Measurements from ENCODE around the gene PDZD4.

DNA sequence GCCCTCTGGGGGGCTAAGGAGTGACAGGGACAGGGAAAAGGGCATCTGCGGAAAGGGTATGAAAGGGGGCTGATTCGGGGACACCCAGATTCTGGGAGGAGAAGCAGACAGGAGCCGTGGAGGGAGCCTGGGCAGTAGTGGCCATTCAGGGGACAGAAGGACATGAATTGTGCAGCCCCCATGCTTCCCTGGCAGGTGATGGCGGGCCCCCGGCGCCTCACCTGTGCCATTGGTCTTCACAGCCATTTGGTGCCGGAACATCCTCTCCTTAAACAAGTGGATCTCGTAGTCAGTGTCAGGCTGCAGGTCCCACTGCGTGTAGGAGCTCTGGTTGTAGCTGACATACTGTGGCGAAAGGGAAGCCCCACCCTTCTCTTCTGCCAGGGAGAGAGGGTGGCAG lies 33.8 kb upstream of the PDZD4 start:
- TF ChIP-seq POLR2A (IDR thresholded peaks at IDR 0.05; ENCODE audit: low read depth, low read length) (no peak), PAX5 (IDR thresholded peaks at IDR 0.05; ENCODE audit: insufficient read depth, low read length, severe bottlenecking) (no peak), POLR2AphosphoS5 (IDR thresholded peaks at IDR 0.05; ENCODE audit: low read depth, low read length) (no peak), TAF1 (IDR thresholded peaks at IDR 0.05; ENCODE audit: low read depth, low read length) (no peak), SPI1 (IDR thresholded peaks at IDR 0.05; ENCODE audit: low read depth, low read length) (no peak), POU2F2 (IDR thresholded peaks at IDR 0.05; ENCODE audit: low read depth, low read length) (no peak)

Data from GM12891 (cell line).